SU-DHL-6 (cell line): ENCODE results near the gene MINK1.

Experiments
- H2AFZ ChIP-seq: fragments of 200-600 bp; sonication (generic); 2 replicates; pipeline ENCODE4 v1.6.1; 2014; ENCODE audit warnings: low read depth, mild to moderate bottlenecking, moderate library complexity, mixed read lengths, antibody characterized with exemption, low read length; ENCODE audit not compliant: severe bottlenecking
- H3F3A ChIP-seq: fragments of 200-600 bp; shearing (Covaris generic); 2 replicates; pipeline ENCODE4 v1.6.0; 2016; ENCODE audit warnings: antibody characterized with exemption, mild to moderate bottlenecking; ENCODE audit not compliant: insufficient read depth
- H3K27ac ChIP-seq: fragments of 200-600 bp; sonication (generic); 2 replicates; pipeline ENCODE4 v1.5.1; 2016; ENCODE audit warnings: low read depth, mild to moderate bottlenecking, low read length, moderate library complexity, mixed read lengths
- H3K27me3 ChIP-seq: fragments of 200-600 bp; sonication (generic), shearing (Covaris generic); 2 replicates; pipeline ENCODE4 v1.6.0; 2014; ENCODE audit warnings: mild to moderate bottlenecking, low read length
- H3K36me3 ChIP-seq: fragments of 200-600 bp; sonication (generic); 2 replicates; pipeline ENCODE4 v1.6.1; 2014; ENCODE audit warnings: mild to moderate bottlenecking, low read length, mixed read lengths
- H3K4me2 ChIP-seq: fragments of 300-600, 200-600 bp; shearing (Covaris generic), sonication (generic); 2 replicates; pipeline ENCODE4 v1.6.0; 2014; ENCODE audit warnings: low read length, low read depth, mild to moderate bottlenecking; ENCODE audit not compliant: poor library complexity, severe bottlenecking
- H3K4me3 ChIP-seq: fragments of 200-600 bp; sonication (generic); 2 replicates; pipeline ENCODE4 v1.5.1; 2014; ENCODE audit warnings: antibody characterized with exemption, low read length, mild to moderate bottlenecking, mixed read lengths; ENCODE audit not compliant: insufficient read depth, poor library complexity, severe bottlenecking
- H3K79me2 ChIP-seq: fragments of 200-600 bp; sonication (generic); 2 replicates; pipeline ENCODE4 v1.6.1; 2014; ENCODE audit warnings: mild to moderate bottlenecking, low read length, moderate library complexity; ENCODE audit not compliant: insufficient read depth
- H3K9ac ChIP-seq: fragments of 200-600 bp; sonication (generic); 2 replicates; pipeline ENCODE4 v1.7.0; 2014; ENCODE audit warnings: mild to moderate bottlenecking, low read length
- H3K9me2 ChIP-seq: fragments of 200-600 bp; sonication (generic); replicated peaks from 2 replicates; pipeline ENCODE4 v1.6.1; 2014; ENCODE audit warnings: low read length; ENCODE audit not compliant: insufficient read depth
- H3K9me3 ChIP-seq: fragments of 200-600 bp; sonication (generic); 2 replicates; pipeline ENCODE4 v1.6.1; 2014; ENCODE audit warnings: low read length, mixed read lengths; ENCODE audit not compliant: insufficient read depth
- H4K20me1 ChIP-seq: fragments of 200-600 bp; sonication (generic); 2 replicates; pipeline ENCODE4 v1.6.1; 2014; ENCODE audit warnings: low read depth, mild to moderate bottlenecking, antibody characterized with exemption, low read length, moderate library complexity, mixed read lengths
- CTCF ChIP-seq: fragments of 200-600 bp; sonication (generic); IDR thresholded peaks from one replicate; pipeline ENCODE4 v1.5.1; 2017; ENCODE audit warnings: antibody characterized with exemption, mild to moderate bottlenecking, low read length, moderate library complexity; ENCODE audit not compliant: insufficient read depth, poor library complexity, severe bottlenecking
- EZH2phosphoT487 ChIP-seq: fragments of 200-600 bp; sonication (generic), shearing (Covaris generic); conservative IDR thresholded peaks from 2 replicates; pipeline ENCODE4 v1.6.1; 2018; ENCODE audit warnings: mild to moderate bottlenecking, antibody characterized with exemption, low read length, moderate library complexity, mixed read lengths

MINK1 gene

GRCh38 chr17:4938688-4939545 is 105.8 kb downstream of the MINK1 start:
- H3K27ac ChIP-seq: peak overlapping the region; percentile 88
- H3K27me3 ChIP-seq: no peaks in the 10 kb centered on the region
- H2AFZ ChIP-seq: peak overlapping the region; percentile 50
- H3K4me2 ChIP-seq: peak overlapping the region; percentile 73
- H3K4me3 ChIP-seq: peak overlapping the region; percentile 83
- TF ChIP-seq CTCF: no peak
- no peak for TF ChIP-seq EZH2phosphoT487
- H3K9me2 ChIP-seq: no peaks in the 10 kb centered on the region
- peaks cover 48% of the 10 kb centered on the region for H3K79me2 ChIP-seq
- peak overlapping the region; percentile 93 for H3K9ac ChIP-seq
- H4K20me1 ChIP-seq: no peaks in the 10 kb centered on the region
- peaks cover 25% of the 10 kb centered on the region for H3F3A ChIP-seq
- H3K9me3 ChIP-seq: no peaks in the 10 kb centered on the region
- no peaks in the 10 kb centered on the region for H3K36me3 ChIP-seq

GRCh38 chr17:4939546-4939795 is 106.3 kb downstream of the MINK1 start:
- Histone ChIP-seq H2AFZ (peak overlapping the region; percentile 50), H3K36me3 (no peaks in the 10 kb centered on the region), H3K9me3 (no peaks in the 10 kb centered on the region), H3K9me2 (no peaks in the 10 kb centered on the region), H3F3A (peaks cover 31% of the 10 kb centered on the region), H3K9ac (peak overlapping the region; percentile 93), H3K27ac (peak overlapping the region; percentile 88), H3K27me3 (no peaks in the 10 kb centered on the region), H4K20me1 (no peaks in the 10 kb centered on the region), H3K4me3 (peak overlapping the region; percentile 83), H3K79me2 (peaks cover 48% of the 10 kb centered on the region), H3K4me2 (peak overlapping the region; percentile 73)
- TF ChIP-seq CTCF (no peak), EZH2phosphoT487 (no peak)

- peak within 1 kb of the TSS; percentile 88 for H3K27ac ChIP-seq
- H3F3A ChIP-seq: peaks cover 36% of the 10 kb centered on the region
- H3K4me3 ChIP-seq: peak within 1 kb of the TSS; percentile 83
These were observed 106.8 kb downstream of the MINK1 start, which contains the start of the genes RNF167 and SLC25A11 for GRCh38 chr17:4939796-4940554. Gene RNF167, plus strand, starts transcription at chr17:4940268. Its CDS starts 642 bp downstream, at chr17:4940910. Gene SLC25A11, minus strand, starts transcription at chr17:4940046. Its CDS starts 136 bp downstream, at chr17:4939910.

More at GRCh38 chr17:4939796-4940554, 106.8 kb downstream of the MINK1 start, which contains the start of the genes RNF167 and SLC25A11:
- no peaks in the 10 kb centered on the region for H3K9me3 ChIP-seq
- no peaks in the 10 kb centered on the region for H3K27me3 ChIP-seq
- H3K79me2 ChIP-seq: peaks cover 48% of the 10 kb centered on the region
- no peak for TF ChIP-seq CTCF
- no peak for TF ChIP-seq EZH2phosphoT487
- H2AFZ ChIP-seq: peak within 1 kb of the TSS; percentile 50
- no peaks in the 10 kb centered on the region for H4K20me1 ChIP-seq
- H3K9me2 ChIP-seq: no peaks in the 10 kb centered on the region
- no peaks in the 10 kb centered on the region for H3K36me3 ChIP-seq
- H3K4me2 ChIP-seq: peak within 1 kb of the TSS; percentile 97
- peak within 1 kb of the TSS; percentile 93 for H3K9ac ChIP-seq
